IMR-90 (cell line): ENCODE data around the gene KCTD10. TPM values are rescaled to one million over a fixed set of nuclear protein-coding genes. Genes with fewer than 3 reads are reported as not detected.

Source experiments
- ATAC-seq: fragments of 200-7000 bp; cut with Tn5 transposase; 2 replicates; pipeline ENCODE4 v1.9.1; 2020; ENCODE audit warnings: low read depth, mild to moderate bottlenecking, moderate library complexity
- BruUV-seq: library from RNA; stranded (reverse); fragments of 400-500 nt; replicated peaks from 2 replicates; lab custom pipeline; 2021; lab: Mats Ljungman, UMichigan
- CTCF ChIA-PET: fragments of 300-600 bp; formaldehyde crosslinking; extraction: SDS; loops from one replicate; lab custom pipeline; 2021; ENCODE audit warnings: antibody characterized with exemption; lab: Yijun Ruan, JAX
- POLR2A ChIA-PET: fragments of 300-600 bp; sonication (Branson Sonifier 250); formaldehyde crosslinking; loops from one replicate; lab custom pipeline; 2022; ENCODE audit warnings: antibody characterized with exemption; ENCODE audit not compliant: unreplicated experiment; lab: Charles Lee
- DNase-seq: peaks from one replicate; pipeline ENCODE4 v3.0.0; 2013
- H2AFZ ChIP-seq: replicated peaks from 2 replicates; pipeline ENCODE3; 2013; ENCODE audit warnings: low read length, mild to moderate bottlenecking; ENCODE audit not compliant: poor library complexity
- H2AK5ac ChIP-seq: 2 replicates; pipeline ENCODE4 v1.6.1; 2013; ENCODE audit warnings: low read depth, low read length, inconsistent platforms
- H2AK9ac ChIP-seq: replicated peaks from 2 replicates; pipeline ENCODE3; 2013; ENCODE audit warnings: mild to moderate bottlenecking, low read depth, low read length, moderate library complexity; ENCODE audit not compliant: poor library complexity
- H2BK120ac ChIP-seq: 2 replicates; pipeline ENCODE4 v1.6.1; 2013; ENCODE audit warnings: low read depth, low read length, inconsistent platforms
- H2BK15ac ChIP-seq: 3 replicates; pipeline ENCODE4 v1.6.1; 2013; ENCODE audit warnings: low read depth, low read length, inconsistent platforms
- H2BK20ac ChIP-seq: 2 replicates; pipeline ENCODE4 v1.6.1; 2013; ENCODE audit warnings: low read depth, mild to moderate bottlenecking, inconsistent platforms, low read length, moderate library complexity
- H2BK5ac ChIP-seq: 2 replicates; pipeline ENCODE4 v1.6.1; 2013; ENCODE audit warnings: mild to moderate bottlenecking, low read depth, low read length, inconsistent platforms; ENCODE audit not compliant: poor library complexity, severe bottlenecking
- H3K14ac ChIP-seq: replicated peaks from 2 replicates; pipeline ENCODE4 v1.6.1; 2013; ENCODE audit warnings: low read depth, low read length, inconsistent platforms
- H3K18ac ChIP-seq: 2 replicates; pipeline ENCODE4 v1.6.1; 2013; ENCODE audit warnings: low read depth, low read length, control low read depth
- H3K23ac ChIP-seq: 2 replicates; pipeline ENCODE4 v1.6.1; 2013; ENCODE audit warnings: low read depth, low read length, inconsistent platforms
- H3K27ac ChIP-seq: 2 replicates; pipeline ENCODE4 v1.5.1; 2013; ENCODE audit warnings: mild to moderate bottlenecking, control low read depth, low read length; ENCODE audit not compliant: insufficient read depth
- H3K27me3 ChIP-seq: 2 replicates; pipeline ENCODE4 v1.6.1; 2013; ENCODE audit warnings: low read length; ENCODE audit not compliant: control insufficient read depth, insufficient read depth
- H3K36me3 ChIP-seq: 2 replicates; pipeline ENCODE4 v1.6.1; 2013; ENCODE audit warnings: low read length, mixed read lengths; ENCODE audit not compliant: control insufficient read depth, insufficient read depth
- H3K4ac ChIP-seq: 2 replicates; pipeline ENCODE4 v1.6.1; 2013; ENCODE audit warnings: low read depth, low read length, inconsistent platforms
- H3K4me1 ChIP-seq: 2 replicates; pipeline ENCODE4 v1.6.1; 2013; ENCODE audit warnings: low read length, mixed read lengths; ENCODE audit not compliant: control insufficient read depth, insufficient read depth
- H3K4me2 ChIP-seq: 2 replicates; pipeline ENCODE4 v1.6.1; 2013; ENCODE audit warnings: low read depth, mild to moderate bottlenecking, control low read depth, low read length, moderate library complexity
- H3K4me3 ChIP-seq: 2 replicates; pipeline ENCODE4 v1.5.1; 2013; ENCODE audit warnings: low read depth, mild to moderate bottlenecking, control low read depth, low read length, moderate library complexity; ENCODE audit not compliant: insufficient read depth
- H3K56ac ChIP-seq: 2 replicates; pipeline ENCODE4 v1.6.1; 2013; ENCODE audit warnings: low read length, inconsistent platforms; ENCODE audit not compliant: insufficient read depth; ENCODE audit errors: extremely low read depth
- H3K79me1 ChIP-seq, 2 experiments: 2 replicates each; pipeline ENCODE4 v1.6.1; 2013; ENCODE audit warnings: low read length in 2 of 2, inconsistent platforms in 1 of 2, low read depth in 1 of 2
- H3K9ac ChIP-seq: 2 replicates; pipeline ENCODE4 v1.6.1; 2013; ENCODE audit warnings: low read depth, low read length, control low read depth
- H3K9me1 ChIP-seq: 2 replicates; pipeline ENCODE4 v1.6.1; 2013; ENCODE audit warnings: low read length, inconsistent platforms; ENCODE audit not compliant: insufficient read depth
- H3K9me3 ChIP-seq: 2 replicates; pipeline ENCODE4 v1.6.1; 2013; ENCODE audit warnings: low read length; ENCODE audit not compliant: control insufficient read depth, insufficient read depth
- H4K20me1 ChIP-seq: 2 replicates; pipeline ENCODE4 v1.6.1; 2013; ENCODE audit warnings: low read length, inconsistent platforms; ENCODE audit not compliant: insufficient read depth
- H4K5ac ChIP-seq: 2 replicates; pipeline ENCODE4 v1.6.1; 2013; ENCODE audit warnings: mild to moderate bottlenecking, low read depth, low read length, control low read depth
- H4K8ac ChIP-seq, 2 experiments: 2 replicates each; pipeline ENCODE4 v1.6.1; 2013; ENCODE audit warnings: low read depth in 2 of 2, low read length in 2 of 2, control low read depth in 1 of 2, inconsistent platforms in 1 of 2
- H4K91ac ChIP-seq: 2 replicates; pipeline ENCODE4 v1.6.1; 2013; ENCODE audit warnings: low read depth, low read length, inconsistent platforms; ENCODE audit not compliant: insufficient read depth
- BHLHE40 ChIP-seq: fragments of 150-350 bp; IDR thresholded peaks from 2 replicates; pipeline ENCODE4 v1.6.1; 2016; ENCODE audit warnings: mild to moderate bottlenecking, low read depth, low read length
- CEBPB ChIP-seq: IDR thresholded peaks from 2 replicates; pipeline ENCODE4 v1.6.1; 2012; ENCODE audit warnings: low read depth, low read length, improper control_type of control experiment
- CHD1 ChIP-seq: IDR thresholded peaks from 2 replicates; pipeline ENCODE4 v1.6.1; 2012; ENCODE audit warnings: low read depth, low read length, improper control_type of control experiment
- CTCF ChIP-seq: conservative IDR thresholded peaks from 2 replicates; pipeline ENCODE4 v1.5.1; 2012; ENCODE audit warnings: mild to moderate bottlenecking, low read depth, low read length, improper control_type of control experiment
- ELK1 ChIP-seq: fragments of 150-350 bp; IDR thresholded peaks from 2 replicates; pipeline ENCODE4 v1.6.1; 2016; ENCODE audit warnings: low read depth, mild to moderate bottlenecking, low read length, moderate library complexity, borderline replicate concordance
- FOS ChIP-seq: fragments of 150-350 bp; IDR thresholded peaks from 2 replicates; pipeline ENCODE4 v1.6.1; 2016; ENCODE audit warnings: low read depth, low read length
- MAFK ChIP-seq: IDR thresholded peaks from 2 replicates; pipeline ENCODE4 v1.6.1; 2012; ENCODE audit warnings: low read depth, low read length, improper control_type of control experiment
- MAZ ChIP-seq: IDR thresholded peaks from 2 replicates; pipeline ENCODE4 v1.6.1; 2012; ENCODE audit warnings: low read depth, mild to moderate bottlenecking, low read length, improper control_type of control experiment, moderate library complexity, borderline replicate concordance
- MXI1 ChIP-seq: IDR thresholded peaks from 2 replicates; pipeline ENCODE4 v1.6.1; 2012; ENCODE audit warnings: low read depth, mild to moderate bottlenecking, low read length, moderate library complexity, borderline replicate concordance
- NFE2L2 ChIP-seq: fragments of 150-350 bp; IDR thresholded peaks from 2 replicates; pipeline ENCODE4 v1.6.1; 2016; ENCODE audit warnings: low read depth, mild to moderate bottlenecking, low read length
- POLR2A ChIP-seq: IDR thresholded peaks from 2 replicates; pipeline ENCODE4 v1.6.1; 2012; ENCODE audit warnings: mild to moderate bottlenecking, low read depth, low read length
- RAD21 ChIP-seq: IDR thresholded peaks from 2 replicates; pipeline ENCODE4 v1.6.1; 2012; ENCODE audit warnings: low read length, improper control_type of control experiment
- RCOR1 ChIP-seq: IDR thresholded peaks from 2 replicates; pipeline ENCODE4 v1.6.1; 2012; ENCODE audit warnings: mild to moderate bottlenecking, low read length, improper control_type of control experiment; ENCODE audit not compliant: insufficient replicate concordance
- RFX5 ChIP-seq: IDR thresholded peaks from 2 replicates; pipeline ENCODE4 v1.8.0; 2012; ENCODE audit warnings: low read depth, mild to moderate bottlenecking, low read length, moderate library complexity
- SMC3 ChIP-seq: fragments of 150-350 bp; IDR thresholded peaks from 2 replicates; pipeline ENCODE4 v1.6.1; 2016; ENCODE audit warnings: low read depth, mild to moderate bottlenecking, antibody characterized with exemption, low read length, moderate library complexity
- USF2 ChIP-seq: fragments of 150-350 bp; IDR thresholded peaks from 2 replicates; pipeline ENCODE4 v1.6.1; 2017; ENCODE audit warnings: mild to moderate bottlenecking, antibody characterized with exemption, low read length, low read depth
- WGBS, 2 experiments: methylation state at CpG; one replicate each; pipeline versions ENCODE4 v1.1.5 to v1.1.7; 2013; ENCODE audit warnings: missing lambda C conversion rate in 2 of 2; ENCODE audit not compliant: insufficient read length in 1 of 2; ENCODE audit errors: extremely low coverage in 2 of 2; 5-methylcytosine and 5-hydroxymethylcytosine counted together
- dilution Hi-C: fragments of 300-500 bp; cut with HindIII; formaldehyde crosslinking; loops from one replicate; pipeline ENCODE4 v1.14.3; 2018; ENCODE audit warnings: low sequenced_read_pairs; ENCODE audit not compliant: unreplicated experiment
- in situ Hi-C: fragments of 300-500 bp; cut with MboI; formaldehyde crosslinking; loops from 3 replicates; pipeline ENCODE4 v1.14.3; 2019; ENCODE audit warnings: low sequenced_read_pairs, inconsistent platforms, mixed read lengths
- intact Hi-C: fragments of 100-400 bp; cut with micrococcal nuclease; formaldehyde crosslinking; loops from 2 replicates; pipeline ENCODE4 v1.10.0; 2022
- polyA plus RNA-seq, 3 experiments: library from polyadenylated mRNA; depleted of rRNA; stranded (reverse); fragments of >200 nt; gene quantifications; 2 replicates each; pipeline ENCODE4 v1.2.3, GENCODE V29; 2012; ENCODE audit warnings: low replicate concordance in 1 of 3
- total RNA-seq: library from RNA; depleted of rRNA; stranded (reverse); fragments of >200 nt; gene quantifications from 2 replicates; pipeline ENCODE4 v1.2.3, GENCODE V29; 2012

Gene KCTD10
- total and polyA plus RNA-seq, 2 of the 4 experiments (the other 2 are of a cell fraction) = 72.1 to 88.4 TPM

- Histone ChIP-seq H2BK120ac (no peak overlapping the region), H3K27ac (no peak overlapping the region), H3K56ac (no peak overlapping the region), H3K9me1 (no peaks in the 10 kb centered on the region), H2AK9ac (no peak overlapping the region), H3K18ac (no peak overlapping the region), H4K8ac (0 out of 4 replicates have a peak overlapping the region, but pooled peaks of 1 of the 2 experiments have one; percentile 20), H3K27me3 (no peaks in the 10 kb centered on the region), H4K20me1 (no peaks in the 10 kb centered on the region), H3K23ac (no peak overlapping the region), H3K79me1 (no peaks in the 10 kb centered on the region), H3K9me3 (no peaks in the 10 kb centered on the region), H3K4me2 (no peak overlapping the region), H2BK15ac (no peak overlapping the region), H3K4ac (no peak overlapping the region), H3K14ac (no peak overlapping the region), H2BK20ac (no peak overlapping the region), H2AFZ (peak overlapping the region; percentile 52), H2BK5ac (no peak overlapping the region), H4K91ac (no peak overlapping the region), H3K4me3 (no peak overlapping the region), H2AK5ac (no peak overlapping the region), H3K36me3 (no peaks in the 10 kb centered on the region), H4K5ac (no peak overlapping the region), H3K9ac (no peak overlapping the region), H3K4me1 (no peaks in the 10 kb centered on the region)
- peak; percentile 78 for DNase-seq
- WGBS, 2 experiments = 80% methylated on average over 1 of the region's 14 CpGs; no CpG with 5 or more reads in 1 of the 2 experiments
- intact Hi-C loops (loop anchor here (1.0 kb wide), 1 partner anchor 44 kb away; the partner anchor contains the start of genes KCTD10 and UBE3B), dilution Hi-C loops (no loop called here), in situ Hi-C loops (loop anchor here (5.0 kb wide), 1 partner anchor 44 kb away; the partner anchor contains the start of genes KCTD10 and UBE3B)
- peak; percentile 72 for ATAC-seq
- BruUV-seq = no TSS peak
- POLR2A ChIA-PET = no interaction called here
- CTCF ChIA-PET = interaction anchor here (0.5 to 1.5 kb wide), 8 partner anchors 11 to 479 kb away, joined by 3 to 8 read pairs (median 3); partner anchors contain the start of genes KCTD10 and UBE3B
- TF ChIP-seq RCOR1 = no peak
- no peak for TF ChIP-seq RFX5
- no peak for TF ChIP-seq NFE2L2
- no peak for TF ChIP-seq MXI1
- no peak for TF ChIP-seq MAFK
- TF ChIP-seq CHD1 = no peak
- TF ChIP-seq ELK1 = no peak
- TF ChIP-seq FOS = no peak
- no peak for TF ChIP-seq USF2
- no peak for TF ChIP-seq POLR2A
- peak; percentile 66 for TF ChIP-seq SMC3
- peak; percentile 68 for TF ChIP-seq RAD21
- TF ChIP-seq MAZ = no peak
- TF ChIP-seq BHLHE40 = no peak
- TF ChIP-seq CTCF = peak; percentile 74
- no peak for TF ChIP-seq CEBPB
These were observed 44.2 kb downstream of the KCTD10 start for GRCh38 chr12:109432842-109433304.
